Measurements from ENCODE around the gene SLC6A3. TPM values are rescaled to one million over a fixed set of nuclear protein-coding genes. Genes with fewer than 3 reads are reported as not detected.

The SLC6A3 gene
- total RNA-seq, 1 experiment from 2014 or later = 0.74 TPM

- no peaks in the 10 kb centered on the region; the same call in 1 of the 2 replicates for H3K4me1 Mint-ChIP-seq
- ChIA-PET CTCF (interaction anchor here (1.0 kb wide), 1 partner anchor 19 kb away, joined by 5 read pairs; no protein-coding TSS in a partner anchor), POLR2A (no interaction called here)
- no peak for DNase-seq (ENCODE audit: low spot score)
- no peak for TF ChIP-seq JAZF1 (CRISPR knock-in tag; IDR thresholded peaks at IDR 0.05)
- TF ChIP-seq, protein P1, sequence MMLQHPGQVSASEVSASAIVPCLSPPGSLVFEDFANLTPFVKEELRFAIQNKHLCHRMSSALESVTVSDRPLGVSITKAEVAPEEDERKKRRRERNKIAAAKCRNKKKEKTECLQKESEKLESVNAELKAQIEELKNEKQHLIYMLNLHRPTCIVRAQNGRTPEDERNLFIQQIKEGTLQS (CRISPR knock-in tag; conservative IDR thresholded peaks at IDR 0.05) = no peak
- TF ChIP-seq NFYB (CRISPR knock-in tag; conservative IDR thresholded peaks at IDR 0.05; ENCODE audit: low read depth) = no peak
- no peak for TF ChIP-seq ATF1 (CRISPR knock-in tag; IDR thresholded peaks at IDR 0.05)
- TF ChIP-seq, protein P2, sequence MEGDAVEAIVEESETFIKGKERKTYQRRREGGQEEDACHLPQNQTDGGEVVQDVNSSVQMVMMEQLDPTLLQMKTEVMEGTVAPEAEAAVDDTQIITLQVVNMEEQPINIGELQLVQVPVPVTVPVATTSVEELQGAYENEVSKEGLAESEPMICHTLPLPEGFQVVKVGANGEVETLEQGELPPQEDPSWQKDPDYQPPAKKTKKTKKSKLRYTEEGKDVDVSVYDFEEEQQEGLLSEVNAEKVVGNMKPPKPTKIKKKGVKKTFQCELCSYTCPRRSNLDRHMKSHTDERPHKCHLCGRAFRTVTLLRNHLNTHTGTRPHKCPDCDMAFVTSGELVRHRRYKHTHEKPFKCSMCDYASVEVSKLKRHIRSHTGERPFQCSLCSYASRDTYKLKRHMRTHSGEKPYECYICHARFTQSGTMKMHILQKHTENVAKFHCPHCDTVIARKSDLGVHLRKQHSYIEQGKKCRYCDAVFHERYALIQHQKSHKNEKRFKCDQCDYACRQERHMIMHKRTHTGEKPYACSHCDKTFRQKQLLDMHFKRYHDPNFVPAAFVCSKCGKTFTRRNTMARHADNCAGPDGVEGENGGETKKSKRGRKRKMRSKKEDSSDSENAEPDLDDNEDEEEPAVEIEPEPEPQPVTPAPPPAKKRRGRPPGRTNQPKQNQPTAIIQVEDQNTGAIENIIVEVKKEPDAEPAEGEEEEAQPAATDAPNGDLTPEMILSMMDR (IDR thresholded peaks at IDR 0.05) = no peak
- TF ChIP-seq, protein P3, sequence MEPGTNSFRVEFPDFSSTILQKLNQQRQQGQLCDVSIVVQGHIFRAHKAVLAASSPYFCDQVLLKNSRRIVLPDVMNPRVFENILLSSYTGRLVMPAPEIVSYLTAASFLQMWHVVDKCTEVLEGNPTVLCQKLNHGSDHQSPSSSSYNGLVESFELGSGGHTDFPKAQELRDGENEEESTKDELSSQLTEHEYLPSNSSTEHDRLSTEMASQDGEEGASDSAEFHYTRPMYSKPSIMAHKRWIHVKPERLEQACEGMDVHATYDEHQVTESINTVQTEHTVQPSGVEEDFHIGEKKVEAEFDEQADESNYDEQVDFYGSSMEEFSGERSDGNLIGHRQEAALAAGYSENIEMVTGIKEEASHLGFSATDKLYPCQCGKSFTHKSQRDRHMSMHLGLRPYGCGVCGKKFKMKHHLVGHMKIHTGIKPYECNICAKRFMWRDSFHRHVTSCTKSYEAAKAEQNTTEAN (CRISPR knock-in tag; IDR thresholded peaks at IDR 0.05) = no peak
- no peak for TF ChIP-seq ERG (CRISPR knock-in tag; IDR thresholded peaks at IDR 0.05)
- no peak for TF ChIP-seq SP1 (CRISPR knock-in tag; conservative IDR thresholded peaks at IDR 0.05)
- TF ChIP-seq SMAD4 (CRISPR knock-in tag; IDR thresholded peaks at IDR 0.05) = no peak
- no peak for TF ChIP-seq ZNF121 (CRISPR knock-in tag; IDR thresholded peaks at IDR 0.05)
- TF ChIP-seq PRRX2 (CRISPR knock-in tag; IDR thresholded peaks at IDR 0.05) = no peak
- H3K4me3 Mint-ChIP-seq = no peak overlapping the region
- ATAC-seq = no peak
- H3K9me3 Mint-ChIP-seq = no peaks in the 10 kb centered on the region
- no peak overlapping the region for H3K27ac Mint-ChIP-seq
- no peaks in the 10 kb centered on the region for H3K36me3 Mint-ChIP-seq
- no peaks in the 10 kb centered on the region; the same call in 1 of the 2 replicates for H3K27me3 Mint-ChIP-seq (ENCODE audit: low read depth)
Observed at GRCh38 chr5:1399737-1400136, 45.5 kb downstream of the SLC6A3 start.

DNA sequence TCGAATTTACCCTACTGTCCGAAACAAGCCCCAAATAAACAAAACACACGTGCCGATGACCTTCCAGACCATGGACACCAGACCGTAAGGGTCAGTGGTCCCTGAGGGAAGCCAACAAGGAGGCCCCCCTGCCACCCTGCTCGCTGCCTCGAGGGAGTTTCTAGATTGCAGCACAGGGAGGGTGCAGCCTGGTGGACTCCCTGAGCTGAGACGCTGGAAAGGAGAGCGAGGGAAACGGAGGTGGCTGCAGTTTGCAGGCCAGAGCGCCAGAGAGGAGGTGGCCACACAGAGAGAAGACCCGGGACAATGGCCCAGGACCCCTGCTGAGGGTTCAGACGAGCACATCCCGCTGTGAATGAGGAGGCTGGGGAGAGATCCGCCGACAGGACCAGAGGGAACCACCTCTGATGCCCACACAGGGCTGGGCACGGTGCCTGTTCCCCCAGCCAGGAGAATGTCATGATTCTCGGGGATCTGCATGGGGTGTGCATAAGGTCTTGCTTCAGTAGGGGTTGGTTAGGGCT lies 48.9 kb downstream of the SLC6A3 start:
- no peaks in the 10 kb centered on the region; the same call in 1 of the 2 replicates for H3K27me3 Mint-ChIP-seq (ENCODE audit: low read depth)

GRCh38 chr5:1394881-1395860 lies 50.1 kb downstream of the SLC6A3 start:
- ATAC-seq (no peak), DNase-seq (ENCODE audit: low spot score) (no peak)
- no peaks in the 10 kb centered on the region; the same call in 1 of the 2 replicates for H3K27me3 Mint-ChIP-seq (ENCODE audit: low read depth)
- no peaks in the 10 kb centered on the region for H3K9me3 Mint-ChIP-seq
- H3K36me3 Mint-ChIP-seq = no peaks in the 10 kb centered on the region
- H3K4me3 Mint-ChIP-seq = no peak overlapping the region
- H3K4me1 Mint-ChIP-seq = no peaks in the 10 kb centered on the region; the same call in 1 of the 2 replicates
- H3K27ac Mint-ChIP-seq = no peak overlapping the region
- ChIA-PET CTCF (interaction anchor here (1.9 to 2.5 kb wide), 2 partner anchors 15 to 250 kb away, joined by 6 to 10 read pairs; no protein-coding TSS in a partner anchor), POLR2A (no interaction called here)
- TF ChIP-seq E2F1 (CRISPR knock-in tag; IDR thresholded peaks at IDR 0.05) = no peak
- no peak for TF ChIP-seq JUN (CRISPR knock-in tag; IDR thresholded peaks at IDR 0.05)
- TF ChIP-seq CREB1 (CRISPR knock-in tag; IDR thresholded peaks at IDR 0.05) = no peak
- no peak for TF ChIP-seq JAZF1 (CRISPR knock-in tag; IDR thresholded peaks at IDR 0.05)
- TF ChIP-seq ZNF671 (CRISPR knock-in tag; IDR thresholded peaks at IDR 0.05) = no peak
- TF ChIP-seq ERG (CRISPR knock-in tag; IDR thresholded peaks at IDR 0.05) = no peak
- no peak for TF ChIP-seq HMGXB4 (CRISPR knock-in tag; IDR thresholded peaks at IDR 0.05)
- TF ChIP-seq, protein P4, sequence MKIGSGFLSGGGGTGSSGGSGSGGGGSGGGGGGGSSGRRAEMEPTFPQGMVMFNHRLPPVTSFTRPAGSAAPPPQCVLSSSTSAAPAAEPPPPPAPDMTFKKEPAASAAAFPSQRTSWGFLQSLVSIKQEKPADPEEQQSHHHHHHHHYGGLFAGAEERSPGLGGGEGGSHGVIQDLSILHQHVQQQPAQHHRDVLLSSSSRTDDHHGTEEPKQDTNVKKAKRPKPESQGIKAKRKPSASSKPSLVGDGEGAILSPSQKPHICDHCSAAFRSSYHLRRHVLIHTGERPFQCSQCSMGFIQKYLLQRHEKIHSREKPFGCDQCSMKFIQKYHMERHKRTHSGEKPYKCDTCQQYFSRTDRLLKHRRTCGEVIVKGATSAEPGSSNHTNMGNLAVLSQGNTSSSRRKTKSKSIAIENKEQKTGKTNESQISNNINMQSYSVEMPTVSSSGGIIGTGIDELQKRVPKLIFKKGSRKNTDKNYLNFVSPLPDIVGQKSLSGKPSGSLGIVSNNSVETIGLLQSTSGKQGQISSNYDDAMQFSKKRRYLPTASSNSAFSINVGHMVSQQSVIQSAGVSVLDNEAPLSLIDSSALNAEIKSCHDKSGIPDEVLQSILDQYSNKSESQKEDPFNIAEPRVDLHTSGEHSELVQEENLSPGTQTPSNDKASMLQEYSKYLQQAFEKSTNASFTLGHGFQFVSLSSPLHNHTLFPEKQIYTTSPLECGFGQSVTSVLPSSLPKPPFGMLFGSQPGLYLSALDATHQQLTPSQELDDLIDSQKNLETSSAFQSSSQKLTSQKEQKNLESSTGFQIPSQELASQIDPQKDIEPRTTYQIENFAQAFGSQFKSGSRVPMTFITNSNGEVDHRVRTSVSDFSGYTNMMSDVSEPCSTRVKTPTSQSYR (CRISPR knock-in tag; IDR thresholded peaks at IDR 0.05) = no peak

More for the DNA sequence above, 48.9 kb downstream of the SLC6A3 start:
- Mint-ChIP-seq H3K4me3 (no peak overlapping the region), H3K9me3 (no peaks in the 10 kb centered on the region), H3K4me1 (no peaks in the 10 kb centered on the region; the same call in 1 of the 2 replicates), H3K27ac (no peak overlapping the region), H3K36me3 (no peaks in the 10 kb centered on the region)
- 0 out of 2 replicates have a peak, but pooled peaks have one; percentile 13 for TF ChIP-seq ZNF423 (CRISPR knock-in tag; IDR thresholded peaks at IDR 0.05)
- no peak for TF ChIP-seq GABPB1 (CRISPR knock-in tag; IDR thresholded peaks at IDR 0.05)
- DNase-seq (ENCODE audit: low spot score) = no peak
- POLR2A ChIA-PET = no interaction called here
- CTCF ChIA-PET = interaction anchor here (1.9 kb wide), 1 partner anchor 16 kb away, joined by 10 read pairs; no protein-coding TSS in a partner anchor
- ATAC-seq = no peak
